ENCODE results near the gene TMUB1.

Gene TMUB1

GRCh38 chr7:151101621-151102396, 18.5 kb upstream of the TMUB1 start:
- DNase-seq: no peak

GRCh38 chr7:151100921-151101320, 17.6 kb upstream of the TMUB1 start:
- DNase-seq: no peak

DNA sequence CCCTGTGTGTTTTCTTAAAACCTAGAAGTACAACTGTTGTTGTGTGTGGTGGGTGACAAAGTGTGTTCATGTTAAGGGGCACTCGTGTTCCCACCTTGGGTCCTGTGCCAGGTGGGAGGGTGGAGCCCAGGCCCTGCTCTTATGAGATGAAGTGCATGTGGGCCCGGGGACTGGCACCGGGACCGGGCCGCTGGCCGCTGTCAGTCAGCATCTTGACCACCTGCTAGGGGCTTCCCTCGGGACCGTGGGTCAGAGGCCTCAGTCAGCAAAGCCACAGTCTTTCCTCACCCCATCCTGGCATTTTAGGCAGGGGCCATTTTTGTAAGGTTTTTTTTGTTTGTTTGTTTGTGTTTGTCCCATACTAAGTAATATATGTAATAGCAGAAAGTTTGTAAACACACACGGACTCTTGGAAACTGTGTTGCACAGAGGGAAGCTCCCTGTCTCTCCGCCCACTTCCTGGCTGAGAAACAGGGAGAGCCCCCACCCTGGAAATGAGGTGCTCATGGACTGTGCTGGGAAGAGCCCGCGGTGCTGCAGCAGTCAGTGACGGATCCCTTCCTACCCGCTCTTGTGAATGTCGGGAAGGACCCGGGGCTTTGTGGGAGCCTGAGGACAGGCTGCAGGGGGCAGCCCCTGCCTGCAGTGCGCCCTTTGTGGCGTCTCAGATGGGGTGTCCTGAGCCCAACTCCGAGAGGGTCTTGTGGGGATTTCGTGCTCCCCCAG, 16.4 kb upstream of the TMUB1 start:
- DNase-seq: no peak

GRCh38 chr7:151095828-151096475, 12.7 kb upstream of the TMUB1 start:
- no peak for DNase-seq

- no peak for DNase-seq
Measured at GRCh38 chr7:151095123-151095797, 12.0 kb upstream of the TMUB1 start.

DNA sequence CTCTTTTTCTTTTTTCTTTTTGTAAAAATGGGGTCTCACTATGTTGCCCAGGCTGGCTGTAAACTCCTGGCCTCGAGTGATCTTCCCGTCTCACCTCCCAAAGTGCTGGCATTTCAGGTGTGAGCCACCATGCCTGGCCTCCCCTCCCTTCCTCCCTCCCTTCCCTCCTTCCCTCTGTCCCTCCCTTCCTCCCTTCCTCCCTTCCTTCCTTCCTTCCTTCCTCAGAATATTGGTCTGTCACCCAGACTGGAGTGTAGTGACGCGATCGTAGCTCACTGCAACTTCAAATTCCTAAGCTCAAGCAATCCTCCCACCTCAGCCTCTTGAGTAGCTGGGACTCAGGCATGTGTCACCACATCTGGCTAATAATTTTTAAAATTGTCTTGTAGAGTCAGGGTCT, 11.4 kb upstream of the TMUB1 start:
- DNase-seq: no peak

DNA sequence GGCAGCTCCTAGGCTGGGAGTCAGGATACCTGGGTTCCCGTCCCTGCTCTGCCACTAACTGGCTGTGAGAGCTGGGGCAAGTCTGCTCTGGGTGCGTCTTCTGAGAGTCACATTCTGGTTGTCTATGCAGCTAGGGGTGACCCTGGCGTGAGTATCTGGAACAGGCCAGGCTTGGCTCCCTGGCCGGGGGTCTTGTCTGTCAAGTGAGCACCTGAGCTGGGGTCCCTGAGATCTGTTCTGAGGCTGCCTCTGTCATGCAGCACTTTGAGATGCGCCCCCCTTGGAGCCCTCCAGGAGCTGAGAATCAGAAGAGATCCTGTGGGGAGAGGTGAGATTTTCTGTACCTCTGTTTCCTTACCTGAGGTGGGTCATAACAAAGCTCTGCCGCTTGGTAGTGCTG, 10.5 kb upstream of the TMUB1 start:
- no peak for DNase-seq

DNA sequence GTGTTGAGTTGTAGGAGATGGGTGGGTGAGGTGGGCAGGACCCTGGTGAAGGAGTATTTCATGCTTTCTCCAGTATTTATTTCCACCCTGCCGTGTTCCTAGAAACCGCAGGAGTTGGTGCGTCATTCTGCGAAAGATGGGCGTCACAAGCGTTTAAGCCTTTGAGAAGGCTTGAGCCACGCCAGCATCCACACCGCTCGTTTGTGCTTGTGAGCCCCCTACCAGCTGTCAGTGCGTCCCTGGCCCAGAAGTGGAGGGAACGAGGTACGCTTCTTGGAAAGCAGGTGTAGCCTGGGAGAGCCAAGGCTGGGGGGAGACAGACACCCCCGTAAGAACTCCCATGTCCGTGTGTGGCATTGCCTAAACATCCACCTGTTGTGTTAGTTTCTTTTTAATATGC, 8.7 kb upstream of the TMUB1 start:
- DNase-seq: no peak

DNA sequence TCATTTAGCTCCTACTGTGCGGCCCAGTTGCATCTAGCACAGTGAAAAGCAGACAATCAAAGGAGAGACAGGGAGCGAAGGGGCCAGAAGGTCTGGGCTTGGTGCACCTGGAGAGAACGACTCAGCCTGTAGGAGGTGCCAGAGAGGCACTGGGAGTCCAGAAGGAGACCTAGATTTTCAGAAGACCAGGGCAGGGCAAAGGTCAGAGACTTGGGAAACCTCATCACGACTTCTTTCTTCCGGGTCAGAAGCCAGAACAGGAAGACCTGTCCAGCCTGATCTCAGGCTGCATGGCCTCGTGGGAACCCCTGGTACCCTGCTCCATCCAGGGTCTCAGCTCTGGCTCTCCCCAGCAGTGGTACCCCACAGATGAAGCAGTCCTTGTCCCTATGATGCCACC, 8.1 kb upstream of the TMUB1 start:
- DNase-seq: no peak

- DNase-seq: no peak
Measured at GRCh38 chr7:151091003-151091402, 7.7 kb upstream of the TMUB1 start.

DNA sequence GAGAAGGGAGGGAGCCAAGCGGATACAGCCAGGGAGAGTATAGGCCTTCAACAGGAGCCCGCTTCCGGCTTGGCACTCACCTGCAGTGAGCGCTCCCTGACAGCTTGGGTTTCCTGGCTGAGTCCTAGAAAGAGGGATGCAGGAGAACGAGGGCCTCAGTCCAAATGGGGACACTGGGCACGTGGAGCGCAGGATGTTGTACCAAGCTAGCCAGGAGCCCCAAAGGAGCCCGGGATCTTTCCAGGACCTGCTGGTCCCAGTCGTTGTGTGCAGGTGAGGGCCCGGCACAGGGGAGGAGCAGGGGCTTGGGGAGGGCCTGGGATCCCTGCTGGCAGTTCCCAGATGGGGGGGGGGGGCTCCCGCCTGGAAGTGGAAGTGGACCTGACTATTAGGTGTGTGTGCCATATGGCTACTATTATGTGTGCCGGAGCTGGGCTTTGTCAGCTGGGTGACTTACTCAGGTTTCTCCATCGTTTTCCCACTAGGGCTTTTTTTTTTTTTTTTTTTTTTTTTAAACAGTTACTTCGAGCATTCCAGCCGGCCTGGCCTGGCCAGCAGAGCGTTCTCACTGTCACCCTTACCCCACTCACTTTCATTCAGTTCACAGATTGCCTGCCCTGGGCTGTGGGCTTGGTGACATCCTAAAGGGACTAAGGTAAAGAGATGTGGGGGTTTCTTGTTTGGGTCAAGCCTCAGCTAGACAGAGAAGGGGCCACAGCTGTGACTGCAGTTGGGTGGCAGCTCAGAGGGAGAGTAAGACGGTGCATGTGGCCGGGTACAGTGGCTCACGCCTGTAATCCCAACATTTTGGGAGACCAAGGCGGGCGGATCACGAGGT, 6.8 kb upstream of the TMUB1 start:
- DNase-seq: no peak

DNA sequence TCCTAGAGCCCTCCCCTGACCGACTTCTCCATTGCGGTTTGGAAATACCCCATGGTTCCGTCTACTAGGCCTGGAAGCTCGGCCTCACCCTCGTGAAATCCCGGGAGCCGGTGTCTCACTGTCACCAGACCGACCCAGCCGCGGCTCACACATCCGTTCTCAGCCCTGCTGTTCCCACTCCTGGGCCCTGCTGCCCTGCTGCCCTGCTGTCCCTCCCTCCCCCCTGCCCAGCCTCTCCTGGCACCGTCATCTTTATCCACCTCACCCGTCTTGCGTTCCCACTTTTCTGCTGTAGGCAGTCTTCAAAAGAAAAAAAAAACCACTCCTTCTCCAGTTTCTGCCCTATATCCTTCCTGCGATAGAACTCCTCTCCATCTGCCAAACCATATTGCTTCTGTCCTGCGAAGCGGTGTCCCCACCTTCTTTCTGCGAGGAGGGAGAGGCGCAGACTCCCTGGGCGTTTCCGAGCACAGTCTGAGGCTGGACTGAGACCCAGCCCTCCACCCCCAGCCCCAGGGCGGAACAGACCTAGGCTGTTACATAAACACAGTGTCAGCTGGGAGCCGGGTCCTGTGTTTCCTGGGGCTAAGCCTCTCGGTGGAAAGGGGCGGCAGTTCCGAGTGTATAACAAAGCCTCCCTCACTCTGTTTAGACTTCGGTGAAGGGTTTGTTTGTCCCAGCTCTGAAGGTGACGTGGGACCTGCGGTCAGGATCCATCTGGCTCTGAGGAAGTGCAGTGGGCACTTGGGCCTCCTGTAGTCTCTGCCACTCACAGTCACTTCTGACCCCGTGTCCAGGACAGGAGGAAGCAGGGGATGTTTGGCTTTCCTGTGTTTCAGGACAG, 5.8 kb upstream of the TMUB1 start:
- no peak for DNase-seq

DNA sequence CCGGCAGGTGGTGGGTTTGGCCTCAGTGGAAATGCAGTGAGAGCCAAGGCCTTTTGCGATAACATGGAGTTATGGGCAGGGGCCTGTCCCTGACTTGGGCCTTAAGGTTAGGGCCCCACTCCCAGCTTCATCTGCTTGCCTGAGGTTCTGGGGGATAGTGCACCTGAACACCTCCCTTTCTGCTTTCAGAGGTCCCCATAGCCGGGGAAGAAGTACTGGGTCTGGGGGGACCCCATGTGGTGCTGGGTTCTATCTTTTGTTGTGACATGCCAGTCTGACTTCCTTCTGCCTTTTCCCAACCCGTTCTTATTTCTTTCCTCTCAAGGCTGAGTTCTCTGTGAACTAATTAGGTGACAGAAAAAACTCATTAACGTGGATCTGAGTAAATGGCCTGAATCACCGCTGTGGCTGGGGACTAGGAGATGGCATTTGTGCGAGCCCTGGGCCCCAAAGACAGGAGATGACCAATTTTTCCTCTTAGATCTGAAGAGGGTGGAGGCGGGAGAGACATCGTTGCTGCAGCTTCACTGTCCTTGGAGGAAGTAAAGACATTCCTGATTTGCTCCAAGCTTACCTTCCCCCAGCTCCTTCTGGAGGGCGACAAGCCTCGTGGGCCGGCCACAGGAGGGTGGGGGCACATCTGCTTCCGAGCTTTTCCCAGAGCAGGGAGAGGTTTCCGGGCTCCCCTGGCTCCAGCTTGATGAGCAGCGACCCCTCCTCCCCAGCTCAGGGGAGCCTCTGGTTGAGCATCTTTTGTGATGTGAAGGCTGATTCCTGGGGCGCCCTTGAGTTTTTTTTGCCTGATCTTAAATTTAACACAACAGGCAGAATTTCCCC, 4.9 kb upstream of the TMUB1 start:
- no peak for DNase-seq

DNA sequence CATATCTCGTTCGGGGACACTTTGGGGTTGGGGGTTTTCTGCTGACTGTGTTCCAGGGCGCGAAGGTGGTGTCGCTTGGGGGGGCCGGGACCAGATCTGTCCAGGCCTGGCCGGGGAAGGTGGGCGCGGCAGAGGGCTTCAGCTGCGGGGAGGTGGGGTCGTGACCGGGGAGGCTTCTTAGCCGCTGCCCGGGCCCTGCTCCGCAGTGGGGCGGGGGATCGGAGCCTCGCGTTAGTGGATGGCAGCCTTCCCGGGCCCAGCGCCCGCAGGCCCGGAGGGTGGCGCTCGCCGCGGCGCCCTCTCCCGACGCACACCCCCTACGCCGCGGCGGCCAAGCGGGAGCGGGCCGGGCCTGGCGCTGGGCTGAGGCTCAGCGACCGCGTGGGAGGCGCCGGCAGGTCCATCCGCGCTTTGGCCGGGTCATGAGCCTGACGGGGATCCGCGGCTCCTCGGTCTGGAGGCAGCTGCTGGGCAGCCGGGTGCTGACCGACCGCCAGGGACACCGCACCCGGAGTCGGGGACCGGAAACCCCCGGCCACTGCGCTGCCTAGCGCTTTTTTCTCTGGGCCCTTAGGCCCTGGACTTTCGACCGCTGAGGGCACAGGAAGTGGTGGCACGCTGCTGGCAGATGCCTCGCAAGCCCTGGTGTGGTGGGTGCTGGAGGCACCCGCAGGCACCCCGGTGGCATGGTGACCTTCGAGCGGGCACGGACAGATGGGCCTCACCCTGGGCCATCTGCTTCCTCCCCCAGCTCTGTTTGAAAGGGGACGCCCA, 4.1 kb upstream of the TMUB1 start:
- DNase-seq: no peak

- no peak for DNase-seq
Measured at GRCh38 chr7:151086802-151087244, 3.5 kb upstream of the TMUB1 start.

- peak; percentile 57 for DNase-seq
Measured at GRCh38 chr7:151085691-151086620, 2.7 kb upstream of the TMUB1 start, which contains the start of gene AGAP3. TSS of gene AGAP3 (plus strand) at chr7:151086475. CDS start at chr7:151086742, 267 bp downstream.

GRCh38 chr7:151085329-151085690, 2.0 kb upstream of the TMUB1 start:
- DNase-seq: no peak

DNA sequence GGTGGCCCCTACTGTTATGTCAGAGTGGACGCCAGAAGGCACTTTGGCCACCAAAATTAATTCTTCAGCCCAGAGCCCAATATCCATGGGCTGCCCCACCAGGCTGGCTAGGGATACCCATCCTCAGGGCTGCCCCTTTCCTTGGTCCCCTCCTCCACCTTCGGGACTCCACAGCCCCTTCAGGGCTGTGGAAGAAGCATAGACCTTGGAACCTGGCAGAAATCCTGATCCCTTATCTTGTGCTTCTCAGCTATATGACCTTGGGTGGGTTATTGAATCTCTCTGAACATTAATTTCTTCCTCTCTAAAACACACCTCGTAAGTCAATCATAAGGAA, 499 bp upstream of the TMUB1 start:
- no peak for DNase-seq

All from effector CD4-positive, alpha-beta T cell (primary cell).